ENCODE data around the gene CALML3.

Gene CALML3

GRCh38 chr10:5523796-5524574 lies 776 bp upstream of the CALML3 start:
- in situ Hi-C loops (cut with MboI; ENCODE audit: low sequenced_read_pairs) = no loop called here

- in situ Hi-C loops (cut with MboI; ENCODE audit: low sequenced_read_pairs) = no loop called here
These were observed 990 bp downstream of the CALML3 start for GRCh38 chr10:5525561-5526341.

- in situ Hi-C loops (cut with MboI; ENCODE audit: low sequenced_read_pairs) = no loop called here
These were observed 2.0 kb downstream of the CALML3 start for GRCh38 chr10:5526691-5527331.

GRCh38 chr10:5527332-5528200 lies 2.8 kb downstream of the CALML3 start:
- in situ Hi-C loops (cut with MboI; ENCODE audit: low sequenced_read_pairs) = no loop called here

GRCh38 chr10:5528989-5529701 lies 4.4 kb downstream of the CALML3 start:
- in situ Hi-C loops (cut with MboI; ENCODE audit: low sequenced_read_pairs) = no loop called here

GRCh38 chr10:5529702-5530411 lies 5.1 kb downstream of the CALML3 start:
- in situ Hi-C loops (cut with MboI; ENCODE audit: low sequenced_read_pairs) = no loop called here

- in situ Hi-C loops (cut with MboI; ENCODE audit: low sequenced_read_pairs) = no loop called here
These were observed 5.6 kb downstream of the CALML3 start for GRCh38 chr10:5530412-5530806.

- in situ Hi-C loops (cut with MboI; ENCODE audit: low sequenced_read_pairs) = no loop called here
These were observed 6.2 kb downstream of the CALML3 start for GRCh38 chr10:5530846-5531557.

GRCh38 chr10:5531558-5532306 lies 7.0 kb downstream of the CALML3 start:
- in situ Hi-C loops (cut with MboI; ENCODE audit: low sequenced_read_pairs) = no loop called here

GRCh38 chr10:5532307-5532605 lies 7.5 kb downstream of the CALML3 start:
- in situ Hi-C loops (cut with MboI; ENCODE audit: low sequenced_read_pairs) = no loop called here

GRCh38 chr10:5532618-5533097 lies 7.9 kb downstream of the CALML3 start:
- in situ Hi-C loops (cut with MboI; ENCODE audit: low sequenced_read_pairs) = no loop called here

GRCh38 chr10:5533098-5533731 lies 8.5 kb downstream of the CALML3 start:
- in situ Hi-C loops (cut with MboI; ENCODE audit: low sequenced_read_pairs) = no loop called here

GRCh38 chr10:5534051-5534821 lies 9.5 kb downstream of the CALML3 start:
- in situ Hi-C loops (cut with MboI; ENCODE audit: low sequenced_read_pairs) = no loop called here

- in situ Hi-C loops (cut with MboI; ENCODE audit: low sequenced_read_pairs) = no loop called here
These were observed 10.4 kb downstream of the CALML3 start for GRCh38 chr10:5534880-5535856.

- in situ Hi-C loops (cut with MboI; ENCODE audit: low sequenced_read_pairs) = no loop called here
These were observed 11.8 kb downstream of the CALML3 start for GRCh38 chr10:5536486-5537081.

Measured in hTERT RPE-1 (cell line).